K562 treated with DMSO at 1 percent for 24 hours (cell line): ENCODE data around the gene ZNF107. TPM values are rescaled to one million over a fixed set of nuclear protein-coding genes. Genes with fewer than 3 reads are reported as not detected.

Source experiments
- total RNA-seq: library from RNA; unstranded; fragments of 300-600 nt; gene quantifications from 2 replicates; pipeline ENCODE4 v1.2.3, GENCODE V29; 2022; ENCODE audit warnings: low read depth; ENCODE audit not compliant: insufficient read depth

The ZNF107 gene
- total RNA-seq: 2.4 and 2.5 TPM in 2 replicates

DNA sequence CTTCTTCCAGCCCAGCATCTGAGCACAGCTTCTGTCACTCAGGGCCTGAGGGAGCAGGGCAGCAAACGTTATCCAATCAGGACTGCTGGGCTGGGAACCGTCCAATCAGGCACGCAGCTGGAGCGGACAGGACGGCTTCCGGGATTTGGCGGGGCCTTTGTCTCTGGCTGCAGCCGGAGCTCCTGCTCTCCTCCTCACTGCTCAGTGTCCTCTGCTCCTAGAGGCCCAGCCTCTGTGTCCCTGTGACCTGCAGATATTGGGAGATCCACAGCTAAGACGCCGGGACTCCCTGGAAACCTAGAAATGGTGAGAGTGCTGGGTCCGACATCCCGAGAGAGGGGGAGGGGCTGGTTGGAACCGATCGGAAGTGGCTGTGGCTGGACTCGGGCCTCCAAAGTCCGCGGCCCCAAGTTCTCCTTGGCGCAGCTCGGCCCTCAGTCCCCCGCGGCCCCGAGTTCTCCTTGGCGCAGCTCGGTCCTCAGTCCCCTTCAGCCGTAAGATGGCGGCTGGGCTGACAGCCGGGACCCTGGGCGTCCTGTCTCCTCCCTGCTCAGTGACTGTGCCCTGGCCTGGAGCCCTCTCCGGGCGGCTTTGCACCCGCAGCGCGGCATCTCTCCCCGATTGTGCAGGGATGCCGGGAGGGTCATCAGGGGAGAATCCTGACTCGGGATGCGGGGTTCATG lies at the start of gene ZNF107:
TSS of gene ZNF107 (plus strand) at position 154 of the 683 bp plus-strand sequence. CDS start at position 304, 150 bp downstream.

Other genes starting within 250 kb of the ZNF107 start
- gene ZNF680, start 103.1 kb upstream of the ZNF107 start, total RNA-seq: 4.0 and 6.7 TPM in 2 replicates
- 8.3 and 10.0 TPM in 2 replicates for gene ZNF138, start 128.3 kb downstream of the ZNF107 start, total RNA-seq
- gene ZNF273, start 237.1 kb downstream of the ZNF107 start, total RNA-seq: 4.4 and 4.7 TPM in 2 replicates